Endodermal cell (in vitro differentiated cells): ENCODE results near the gene TMSB10. TPM values are rescaled to one million over a fixed set of nuclear protein-coding genes. Genes with fewer than 3 reads are reported as not detected.

Source experiments
- DNase-seq: peaks from one replicate; pipeline ENCODE4 v3.0.0-alpha.2; 2017
- H3K27ac ChIP-seq: 2 replicates; pipeline ENCODE4 v1.5.1; 2013; ENCODE audit warnings: mild to moderate bottlenecking, low read depth, low read length, moderate library complexity
- H3K27me3 ChIP-seq: 2 replicates; pipeline ENCODE4 v1.6.1; 2013; ENCODE audit warnings: mild to moderate bottlenecking, low read length, moderate library complexity; ENCODE audit not compliant: insufficient read depth, control insufficient read depth, poor library complexity, severe bottlenecking
- H3K36me3 ChIP-seq: 2 replicates; pipeline ENCODE4 v1.7.0; 2013; ENCODE audit warnings: mild to moderate bottlenecking, low read length, moderate library complexity; ENCODE audit not compliant: control insufficient read depth, insufficient read depth
- H3K4me1 ChIP-seq: one replicate; pipeline ENCODE4 v1.7.0; 2013; ENCODE audit warnings: low read length; ENCODE audit not compliant: control insufficient read depth, insufficient read depth
- H3K4me3 ChIP-seq: 2 replicates; pipeline ENCODE4 v1.5.1; 2013; ENCODE audit warnings: mild to moderate bottlenecking, low read length, moderate library complexity
- H3K9ac ChIP-seq: 2 replicates; pipeline ENCODE4 v1.6.1; 2013; ENCODE audit warnings: mild to moderate bottlenecking, low read length, moderate library complexity; ENCODE audit not compliant: poor library complexity, severe bottlenecking; ENCODE audit errors: extremely low read depth
- H3K9me3 ChIP-seq: 2 replicates; pipeline ENCODE4 v1.6.1; 2013; ENCODE audit warnings: mild to moderate bottlenecking, low read length, moderate library complexity; ENCODE audit not compliant: control insufficient read depth
- H3K27ac Mint-ChIP-seq: 2 replicates; pipeline ENCODE4 v1.8.0; 2020; ENCODE audit warnings: mixed read lengths
- H3K27me3 Mint-ChIP-seq: 2 replicates; pipeline ENCODE4 v1.8.0; 2021; ENCODE audit warnings: mild to moderate bottlenecking, mixed read lengths; ENCODE audit not compliant: insufficient read depth
- H3K36me3 Mint-ChIP-seq: 2 replicates; pipeline ENCODE4 v1.8.0; 2020; ENCODE audit warnings: low read depth, mixed read lengths
- H3K4me1 Mint-ChIP-seq: 2 replicates; pipeline ENCODE4 v1.8.0; 2020; ENCODE audit warnings: mixed read lengths
- H3K4me3 Mint-ChIP-seq: 2 replicates; pipeline ENCODE4 v1.8.0; 2020; ENCODE audit warnings: mild to moderate bottlenecking, moderate library complexity, mixed read lengths
- H3K9me3 Mint-ChIP-seq: 2 replicates; pipeline ENCODE4 v1.8.0; 2020; ENCODE audit warnings: mild to moderate bottlenecking, mixed read lengths
- CTCF ChIP-seq: fragments of 200-600 bp; sonication (generic); conservative IDR thresholded peaks from 2 replicates; pipeline ENCODE4 v1.5.0; 2021; ENCODE audit warnings: antibody characterized with exemption, mild to moderate bottlenecking
- WGBS, 2 experiments: methylation state at CpG; one replicate each; pipeline versions ENCODE4 v1.1.5 to v1.1.7; 2013; ENCODE audit warnings: missing lambda C conversion rate in 2 of 2, mixed read lengths in 1 of 2; ENCODE audit not compliant: insufficient coverage in 1 of 2, insufficient read length in 1 of 2; 5-methylcytosine and 5-hydroxymethylcytosine counted together
- total RNA-seq, 2 donors: library from RNA; stranded (reverse); fragmentation: NEBNext Ultra II Directional in 1 of 2; extraction: Animal tissue kit (Norgen Biotek cat#: 25700) in 1 of 2; gene quantifications; 2 replicates in 1 of 2; 3 replicates in 1 of 2; pipeline ENCODE4 v1.2.1, GENCODE V29; 2021

The TMSB10 gene
- total RNA-seq, 2 donors from 2014 or later: 2,719 to 2,976 TPM

- Mint-ChIP-seq H3K27ac (no peak overlapping the region), H3K9me3 (no peaks in the 10 kb centered on the region), H3K4me3 (no peak overlapping the region), H3K36me3 (no peaks in the 10 kb centered on the region), H3K4me1 (peaks cover 7% of the 10 kb centered on the region), H3K27me3 (peaks cover 46% of the 10 kb centered on the region)
- peak; percentile 17 for DNase-seq
- Histone ChIP-seq H3K4me3 (no peak overlapping the region), H3K36me3 (no peaks in the 10 kb centered on the region), H3K27me3 (no peaks in the 10 kb centered on the region), H3K27ac (no peak overlapping the region), H3K4me1 (no peaks in the 10 kb centered on the region), H3K9ac (no peak overlapping the region), H3K9me3 (no peaks in the 10 kb centered on the region)
- WGBS, 2 experiments: 80 to 90% methylated on average over 1 to 3 of the region's 3 CpGs
- no peak for TF ChIP-seq CTCF
Observed at GRCh38 chr2:84858937-84859336, 46.5 kb upstream of the TMSB10 start.

- H3K27me3 Mint-ChIP-seq: peaks cover 26% of the 10 kb centered on the region
- Histone ChIP-seq H3K9ac (no peak overlapping the region), H3K4me3 (no peak overlapping the region), H3K9me3 (no peaks in the 10 kb centered on the region), H3K27me3 (no peaks in the 10 kb centered on the region), H3K4me1 (no peaks in the 10 kb centered on the region), H3K27ac (no peak overlapping the region), H3K36me3 (no peaks in the 10 kb centered on the region)
- peaks cover 5% of the 10 kb centered on the region for H3K4me1 Mint-ChIP-seq
- no peaks in the 10 kb centered on the region for H3K36me3 Mint-ChIP-seq
- DNase-seq: peak; percentile 68
- H3K4me3 Mint-ChIP-seq: no peak overlapping the region
- 91 to 93% methylated on average over 6 of the region's 6 CpGs for WGBS, 2 experiments
- no peaks in the 10 kb centered on the region for H3K9me3 Mint-ChIP-seq
- H3K27ac Mint-ChIP-seq: no peak overlapping the region
- TF ChIP-seq CTCF: no peak
Observed at GRCh38 chr2:84861539-84861938, 43.9 kb upstream of the TMSB10 start.

GRCh38 chr2:84862006-84862405 is 43.5 kb upstream of the TMSB10 start:
- Histone ChIP-seq H3K27me3 (no peaks in the 10 kb centered on the region), H3K27ac (no peak overlapping the region), H3K4me3 (no peak overlapping the region), H3K36me3 (no peaks in the 10 kb centered on the region), H3K4me1 (no peaks in the 10 kb centered on the region), H3K9me3 (no peaks in the 10 kb centered on the region), H3K9ac (no peak overlapping the region)
- no peak overlapping the region for H3K27ac Mint-ChIP-seq
- peaks cover 5% of the 10 kb centered on the region for H3K4me1 Mint-ChIP-seq
- no peak overlapping the region for H3K4me3 Mint-ChIP-seq
- DNase-seq: peak; percentile 50
- no peaks in the 10 kb centered on the region for H3K9me3 Mint-ChIP-seq
- TF ChIP-seq CTCF: no peak
- peaks cover 22% of the 10 kb centered on the region for H3K27me3 Mint-ChIP-seq
- H3K36me3 Mint-ChIP-seq: no peaks in the 10 kb centered on the region
- 85 to 91% methylated on average over 5 to 6 of the region's 6 CpGs for WGBS, 2 experiments
